HG02943 (cell line): Measurements from ENCODE around the gene LAPTM4A.
"Not testable (repeated sequence)": the region's sequence is repeated elsewhere in the genome, so short reads cannot be mapped to it uniquely, and the experiment has no call there.

Experiments used
- ATAC-seq: cut with Tn5 transposase; IDR thresholded peaks from one replicate; pipeline ENCODE4 v1.9.1; 2021; ENCODE audit warnings: mild to moderate bottlenecking, low read depth, moderate library complexity; ENCODE audit not compliant: unreplicated experiment

The LAPTM4A gene

DNA sequence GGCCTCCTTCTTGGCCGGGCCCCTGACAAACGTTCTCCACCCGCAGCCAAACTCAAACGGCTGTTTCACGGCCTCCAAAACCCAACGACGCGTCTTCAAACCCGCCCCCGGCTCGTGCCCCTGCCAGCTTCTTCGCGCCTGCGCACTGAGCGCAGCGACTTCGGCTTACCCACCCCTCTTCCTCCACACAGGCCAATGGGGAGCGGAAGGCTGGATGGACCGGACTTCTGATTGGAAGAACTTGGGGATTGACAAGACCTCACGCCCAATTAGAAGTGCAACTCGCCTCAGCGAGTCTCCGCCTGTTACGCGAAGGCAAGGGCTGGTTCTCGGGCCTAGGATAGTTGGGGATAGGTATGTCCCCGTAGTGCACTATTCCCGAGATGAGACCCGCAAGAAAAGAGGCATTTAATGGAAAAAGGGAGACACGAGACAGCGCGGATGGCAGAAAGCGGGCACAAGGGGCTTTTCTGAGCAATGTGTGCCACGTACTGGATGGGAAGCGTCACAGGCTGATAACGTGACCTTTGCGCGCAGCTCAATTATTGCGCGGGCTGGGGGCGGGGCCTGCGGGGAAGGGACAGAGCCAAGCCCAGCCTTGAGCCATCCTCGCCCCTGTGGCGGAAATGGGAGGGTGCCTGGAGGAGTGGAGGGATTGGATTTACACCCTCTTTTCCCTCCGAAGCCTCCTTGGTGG lies at the start of gene LAPTM4A:
TSS of gene LAPTM4A (minus strand) at position 97 of the 697 bp plus-strand sequence. CDS start 108 bp downstream, outside the sequence.
- peak; percentile 98 for ATAC-seq

DNA sequence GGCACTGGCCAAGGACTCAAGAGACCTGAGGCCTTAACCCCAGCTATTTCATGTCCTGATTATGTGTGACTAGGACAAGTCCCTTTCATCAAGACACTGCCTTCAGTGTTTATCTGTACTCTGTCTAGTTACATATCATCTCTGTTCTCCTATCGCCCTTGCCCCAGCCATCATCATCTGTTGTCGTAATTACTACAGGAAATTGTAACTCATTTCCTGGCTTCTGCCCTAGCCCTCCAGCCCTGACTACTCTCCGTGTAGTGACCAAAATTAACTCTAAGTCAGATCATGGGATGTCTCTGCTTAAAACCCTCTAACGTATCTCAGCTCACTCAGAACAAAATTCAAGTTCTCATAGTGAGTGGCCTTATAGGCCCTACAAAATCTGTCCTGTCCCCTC lies 49.3 kb upstream of the LAPTM4A start:
- no peak for ATAC-seq

DNA sequence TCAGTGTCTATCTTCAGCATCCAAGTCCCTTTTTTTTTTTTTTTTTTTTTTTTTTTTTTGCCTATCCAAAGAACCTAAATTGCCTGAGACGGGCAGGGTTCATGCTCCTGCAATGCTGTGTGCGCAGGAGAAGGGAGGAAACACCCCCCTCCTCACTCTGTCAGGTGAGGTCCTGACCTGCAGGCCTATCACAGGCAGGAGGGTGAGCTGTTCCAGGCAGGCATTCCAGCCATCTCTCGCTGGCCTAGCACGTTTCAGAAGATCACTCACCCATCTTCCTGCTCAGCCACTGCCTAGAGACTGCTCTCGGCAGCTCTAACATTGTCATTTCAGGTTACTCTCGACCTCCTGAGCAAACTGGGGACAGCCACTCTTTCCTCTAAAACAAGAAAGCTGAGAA lies 48.4 kb upstream of the LAPTM4A start:
- ATAC-seq, result no peak

DNA sequence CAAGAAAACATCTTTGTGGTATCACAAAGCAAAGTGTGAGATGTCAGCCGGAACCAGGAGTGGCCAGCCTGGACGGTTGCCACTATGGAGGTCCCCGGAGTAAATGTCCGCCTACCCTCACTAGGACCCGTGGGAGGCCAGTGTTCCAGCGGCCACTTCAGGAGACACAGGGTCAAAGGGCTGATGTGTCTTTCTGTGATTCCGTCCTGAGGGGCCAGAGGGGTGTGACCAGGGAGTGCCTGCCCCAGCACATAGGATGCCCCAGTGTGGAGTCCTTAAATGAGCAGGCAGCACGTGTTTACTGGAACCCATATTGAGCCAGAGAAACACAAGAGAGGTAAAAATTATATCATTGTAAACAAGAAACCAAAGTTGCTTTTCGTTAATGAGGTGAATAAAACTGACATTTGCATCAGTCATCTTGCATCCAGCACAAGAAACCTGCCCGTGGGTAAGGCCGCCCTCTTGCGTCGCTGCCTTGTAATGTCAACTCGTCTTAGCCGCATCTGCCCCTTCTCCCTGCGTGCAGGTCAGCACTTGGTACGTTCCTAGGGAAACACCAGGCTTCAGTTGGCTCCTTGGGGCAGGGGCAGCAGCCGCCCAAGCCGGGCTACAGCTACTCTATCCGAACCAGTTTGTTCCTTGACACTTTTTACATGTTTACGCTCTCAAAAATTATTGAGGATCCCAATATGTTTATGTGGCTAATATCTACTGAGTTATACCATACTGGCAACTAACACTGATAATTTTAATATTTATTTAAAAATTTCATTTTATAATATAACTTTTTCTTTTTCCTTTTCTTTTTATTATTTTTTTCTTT lies 46.7 kb upstream of the LAPTM4A start:
- ATAC-seq, result peak; percentile 91

DNA sequence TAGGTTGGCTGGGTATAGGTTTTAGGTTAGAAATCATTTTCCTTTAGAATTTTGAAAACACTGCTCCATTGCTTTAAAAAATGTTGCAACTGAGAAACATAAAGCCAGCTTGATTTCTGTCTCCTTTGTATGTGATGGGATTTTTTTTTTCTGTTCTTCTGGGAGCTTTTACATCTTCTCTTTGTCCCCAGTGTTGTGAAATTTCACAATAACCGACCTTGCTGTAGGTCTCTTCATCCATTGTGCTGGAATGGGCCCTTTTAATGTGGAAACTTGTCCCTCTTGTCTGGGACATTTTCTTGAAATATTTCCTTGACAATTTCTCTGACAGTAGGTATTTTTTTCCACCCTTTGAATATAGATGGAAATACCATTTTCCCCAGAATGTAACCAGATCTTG lies 44.0 kb upstream of the LAPTM4A start:
- ATAC-seq, result no peak

DNA sequence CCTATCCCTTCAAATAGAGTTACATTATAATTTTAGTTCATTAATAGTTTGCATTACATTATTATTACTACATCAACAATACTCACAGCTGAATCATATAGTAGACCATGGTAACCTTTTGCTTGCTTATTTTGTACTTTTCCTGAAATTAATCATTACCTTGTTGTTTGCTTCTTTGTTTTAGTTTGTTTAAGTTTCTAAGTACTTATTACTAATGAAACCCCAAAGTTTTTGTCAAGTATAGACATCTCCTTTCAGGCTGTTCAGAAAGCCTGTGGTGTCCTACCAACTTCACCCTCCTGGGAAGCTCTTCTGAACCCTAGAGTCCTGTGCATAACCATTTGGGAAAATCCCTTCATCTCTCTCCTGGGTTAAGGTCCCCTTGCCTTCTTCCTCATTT lies 43.5 kb upstream of the LAPTM4A start:
- ATAC-seq, result no peak

DNA sequence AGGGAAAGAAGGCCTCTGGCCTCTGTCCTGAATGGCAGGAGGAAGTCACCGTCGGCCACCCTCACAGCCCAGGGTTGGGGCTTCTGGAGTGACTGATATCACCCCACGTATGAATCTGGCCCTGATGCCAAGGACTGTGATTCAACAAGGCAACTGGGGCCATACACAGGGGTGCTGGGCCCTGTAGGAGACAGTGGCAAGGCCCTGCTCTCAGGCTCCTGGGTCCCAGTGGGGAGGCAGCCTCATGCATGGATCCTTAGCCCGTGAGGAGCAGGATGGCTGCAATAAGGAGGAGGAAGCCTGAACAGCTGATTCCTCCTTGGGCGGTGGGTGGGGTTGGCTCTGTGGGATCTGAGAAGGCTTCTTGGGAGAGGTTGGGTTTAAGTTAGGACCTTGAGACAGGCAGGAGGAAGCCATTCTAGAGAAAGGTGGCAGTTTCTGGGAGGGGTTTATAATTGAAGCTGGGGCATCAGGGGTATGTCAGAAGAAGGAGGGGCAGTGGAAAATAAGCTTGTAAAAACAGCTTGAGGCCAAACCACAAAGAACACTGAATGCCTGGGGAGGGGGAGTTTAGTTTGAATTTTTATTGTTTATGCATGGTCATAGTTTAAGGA lies 42.8 kb upstream of the LAPTM4A start:
- ATAC-seq, result no peak

DNA sequence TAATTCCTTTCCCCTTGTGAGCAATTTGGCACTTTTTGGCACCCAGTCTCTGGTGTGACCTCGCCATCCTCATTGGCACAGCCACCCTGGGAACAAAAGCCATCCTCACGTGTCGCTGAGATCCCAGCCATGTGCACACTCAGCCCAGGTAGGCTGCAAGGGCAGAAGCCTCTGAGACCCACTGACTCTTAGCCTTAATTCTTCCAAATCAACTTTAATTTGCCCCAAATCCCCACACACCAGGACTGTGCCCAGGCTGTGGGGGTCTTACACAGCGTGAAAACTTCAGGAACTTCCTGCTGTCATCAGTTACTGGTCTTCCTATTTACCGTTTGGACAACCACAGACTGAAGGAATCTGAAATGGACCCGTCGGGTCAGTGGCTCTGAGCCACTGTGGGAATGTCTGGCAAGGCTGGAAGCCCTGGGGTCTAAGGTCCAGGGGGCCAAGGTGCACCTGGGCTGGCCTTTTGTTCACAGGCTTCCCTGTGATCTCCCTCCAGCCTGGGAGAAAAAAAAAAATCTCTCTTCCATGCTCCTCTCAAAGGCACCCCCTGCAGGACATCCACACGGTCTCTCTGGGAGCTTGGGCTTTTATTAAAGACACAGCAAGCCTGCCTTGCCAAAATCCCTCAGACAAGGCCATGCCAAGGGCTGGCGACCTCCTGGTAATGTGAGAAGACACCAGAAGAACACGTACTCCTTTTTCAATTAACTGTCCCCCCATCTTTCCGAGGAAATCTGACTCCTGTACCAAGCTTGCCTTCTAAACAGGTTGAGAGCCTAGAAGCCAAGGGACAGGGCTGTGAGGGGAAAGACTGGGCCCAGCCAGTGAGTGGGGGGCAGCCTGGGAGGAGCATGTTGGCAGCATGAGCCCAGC lies 42.1 kb upstream of the LAPTM4A start:
- no peak for ATAC-seq

DNA sequence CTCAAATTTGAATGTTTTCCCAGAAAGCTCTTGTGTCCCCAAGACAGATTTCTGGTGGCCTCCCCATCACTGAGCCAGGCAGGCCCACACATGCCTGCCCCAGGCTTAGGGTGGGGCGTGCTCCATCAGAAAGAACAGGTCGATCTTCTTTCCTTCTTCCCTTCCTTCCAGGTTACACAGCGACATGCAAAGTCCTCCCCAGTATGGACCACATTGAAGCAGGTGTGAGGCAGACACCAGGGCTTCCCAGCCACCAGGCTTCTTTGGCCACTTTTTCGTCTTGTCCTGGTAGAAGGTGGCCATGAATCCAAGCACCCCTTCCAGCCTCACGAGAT lies 41.4 kb upstream of the LAPTM4A start:
- ATAC-seq, result no peak

DNA sequence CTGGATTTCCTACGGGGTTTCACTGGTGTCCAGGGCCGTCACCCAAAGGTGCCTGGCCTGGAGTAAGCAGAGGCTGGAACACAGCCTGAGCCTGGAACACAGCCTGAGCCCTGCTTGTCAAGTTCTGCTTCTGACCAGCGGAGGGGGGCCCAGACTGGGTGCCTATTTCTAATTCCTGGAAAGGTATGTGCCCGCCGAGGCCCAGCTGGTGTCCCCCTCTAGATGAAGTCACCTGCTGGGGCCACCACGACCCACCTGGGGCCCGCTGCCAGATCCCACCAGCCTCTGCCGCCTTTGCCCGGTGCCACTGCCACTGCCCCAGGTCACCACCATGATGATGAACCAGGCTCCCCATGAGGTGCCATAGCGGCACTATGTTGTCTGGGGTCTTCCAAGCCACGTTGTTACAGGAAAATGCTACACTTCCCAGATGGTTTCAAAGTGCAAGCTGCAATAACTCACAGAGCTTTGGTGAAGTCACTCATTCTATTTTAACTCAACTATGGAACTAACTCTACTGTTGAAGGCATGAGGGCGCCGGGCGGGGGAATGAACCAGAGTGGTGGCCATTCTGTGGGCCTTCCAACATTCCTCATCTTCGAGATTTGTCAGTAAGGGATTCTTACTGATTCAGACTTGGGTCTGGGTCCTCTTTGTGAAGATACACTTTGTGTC lies 40.9 kb upstream of the LAPTM4A start:
- ATAC-seq, result no peak

DNA sequence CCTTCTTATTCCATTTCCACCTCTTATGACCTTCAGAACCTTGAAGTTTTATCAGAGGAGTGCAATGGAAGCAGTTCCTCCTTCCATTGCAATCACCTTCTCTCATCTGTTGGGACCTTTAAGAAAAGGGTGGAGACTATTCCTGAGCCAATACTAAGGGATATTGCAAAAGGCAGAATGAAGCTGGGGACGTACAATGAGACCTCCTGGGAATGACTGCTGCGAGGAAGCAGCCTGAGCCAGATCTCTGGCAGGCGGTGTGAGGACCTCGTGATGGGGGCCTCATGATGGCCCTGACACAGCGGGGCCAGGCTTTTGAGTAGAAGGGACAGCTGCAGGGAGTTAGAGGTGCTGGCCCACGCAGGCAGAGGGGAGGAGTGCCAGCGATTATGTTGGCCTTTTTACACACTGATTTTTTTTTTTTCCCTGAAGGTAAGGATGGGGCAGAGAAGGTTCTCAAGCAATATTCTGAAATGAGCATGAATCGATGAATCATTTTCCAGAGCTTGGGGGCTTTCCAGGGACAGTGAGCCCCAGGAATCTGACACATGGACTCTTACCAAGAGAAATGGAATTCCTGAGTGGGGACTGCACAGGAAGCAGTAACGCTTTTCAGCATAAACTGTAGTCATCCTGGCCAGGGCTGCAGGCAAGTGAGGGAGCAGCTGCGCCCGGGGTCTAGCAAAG lies 40.0 kb upstream of the LAPTM4A start:
- ATAC-seq, result no peak

DNA sequence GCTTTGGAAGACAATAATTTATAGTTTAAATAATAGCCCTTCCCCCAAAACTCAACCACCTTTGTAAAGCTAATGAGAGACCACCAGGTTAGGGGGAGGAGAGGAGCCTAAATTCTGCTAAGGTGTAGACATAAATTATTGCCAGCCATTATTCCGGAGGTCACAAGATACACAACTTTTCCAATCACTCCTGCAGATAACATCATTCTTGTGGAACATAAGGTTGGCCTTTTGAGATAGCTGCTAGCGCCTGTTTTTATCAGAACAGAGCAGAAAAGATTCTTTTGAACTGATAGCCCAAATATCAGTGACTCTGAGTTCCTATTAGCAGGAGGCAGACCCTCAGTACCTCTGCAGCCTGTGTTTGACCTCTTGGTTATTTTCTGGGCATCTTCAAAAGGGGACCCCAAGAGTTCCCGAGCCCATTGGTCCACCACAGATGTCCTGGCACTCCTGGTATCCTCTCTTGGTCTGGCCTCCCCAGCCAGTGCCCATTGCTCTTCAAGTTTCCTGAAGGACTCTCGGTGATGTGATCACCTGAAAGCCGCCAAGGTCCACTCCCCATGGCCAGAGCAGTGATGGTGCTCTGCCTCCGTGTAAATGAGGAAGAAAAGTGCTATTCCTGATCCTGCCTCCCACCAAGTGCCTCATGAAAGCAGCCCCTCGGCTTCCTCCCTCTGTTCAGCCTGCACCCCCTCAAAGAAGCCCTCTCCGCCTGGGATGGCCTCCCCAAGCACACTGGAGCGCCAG lies 38.5 kb upstream of the LAPTM4A start:
- ATAC-seq, result no peak

DNA sequence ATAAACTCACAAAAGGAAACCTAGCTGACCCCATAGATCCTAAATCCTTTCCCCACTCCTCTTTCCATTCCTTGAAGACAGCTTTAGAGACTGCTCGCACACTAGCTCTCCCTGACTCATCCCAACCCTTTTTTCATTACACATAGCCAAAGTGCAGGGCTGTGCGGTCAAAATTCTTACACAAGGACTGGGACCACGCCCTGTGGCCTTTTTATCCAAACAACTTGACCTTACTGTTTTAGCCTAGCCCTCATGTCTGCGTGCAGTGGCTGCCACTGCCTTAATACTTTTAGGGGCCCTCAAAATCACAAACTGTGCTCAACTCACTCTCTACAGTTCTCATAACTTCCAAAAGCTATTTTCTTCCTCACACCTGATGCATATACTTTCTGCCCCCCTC lies 34.5 kb upstream of the LAPTM4A start:
- not testable (repeated sequence) for ATAC-seq

DNA sequence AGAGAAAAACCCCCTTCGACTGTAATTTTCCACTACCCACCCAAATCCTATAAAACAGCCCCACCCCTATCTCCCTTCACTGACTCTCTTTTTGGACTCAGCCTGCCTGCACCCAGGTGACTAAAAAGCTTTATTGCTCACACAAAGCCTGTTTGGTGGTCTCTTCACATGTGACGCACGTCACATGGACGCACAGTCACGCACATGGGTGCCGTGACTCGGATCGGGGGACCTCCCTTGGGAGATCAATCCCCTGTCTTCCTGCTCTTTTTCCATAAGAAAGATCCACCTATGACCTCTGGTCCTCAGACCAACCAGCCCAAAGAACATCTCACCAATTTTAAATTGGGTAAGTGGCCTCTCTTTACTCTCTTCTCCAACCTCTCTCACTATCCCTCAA lies 31.4 kb upstream of the LAPTM4A start:
- ATAC-seq, result not testable (repeated sequence)

DNA sequence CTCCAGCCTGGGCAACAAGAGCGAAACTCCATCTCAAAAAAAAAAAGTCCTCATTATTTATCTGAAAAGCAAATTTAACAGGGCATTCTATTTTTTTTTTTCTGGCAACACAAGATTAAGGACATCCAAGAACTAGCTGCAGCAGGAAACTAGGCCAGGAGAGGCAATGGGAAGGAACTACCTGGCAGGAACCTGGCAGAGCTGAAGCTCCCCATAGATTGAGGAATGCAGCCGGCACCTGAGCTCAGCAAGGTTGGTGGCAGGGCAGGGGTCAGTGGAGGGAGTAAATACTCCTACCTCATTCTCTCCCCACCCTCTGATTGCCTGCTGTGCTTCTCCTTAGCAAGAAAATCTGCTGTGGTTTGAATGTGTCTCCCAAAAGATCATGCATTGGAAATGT lies 30.4 kb upstream of the LAPTM4A start:
- ATAC-seq, result no peak

DNA sequence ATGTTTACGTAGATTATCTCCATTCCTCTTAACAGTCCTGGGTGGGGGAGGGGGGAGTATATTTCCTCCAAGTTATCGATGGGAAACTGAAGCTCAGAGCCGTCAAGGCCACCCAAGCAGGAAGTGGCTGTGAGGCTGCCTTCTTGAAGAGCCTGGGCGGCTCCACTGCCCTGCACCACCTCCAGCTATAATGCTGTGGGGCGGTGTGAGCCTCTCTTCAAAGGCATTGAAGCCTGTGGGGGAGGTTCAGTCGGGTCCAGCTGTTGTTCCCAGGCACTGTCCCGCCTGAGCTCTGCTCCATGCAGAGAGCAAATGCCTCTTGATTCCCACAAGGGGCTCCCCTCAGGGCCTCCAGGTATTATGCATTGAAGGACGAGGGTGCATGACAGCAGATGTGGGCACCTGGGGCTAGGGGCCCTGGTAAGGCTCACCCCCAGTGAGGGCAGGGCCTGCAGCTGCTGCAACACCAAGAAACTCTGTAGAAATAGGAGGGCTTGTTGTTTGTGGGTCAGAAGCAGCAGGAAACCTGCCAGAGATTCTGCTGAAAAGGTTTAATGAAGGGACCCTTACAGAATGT lies 29.5 kb upstream of the LAPTM4A start:
- no peak for ATAC-seq

DNA sequence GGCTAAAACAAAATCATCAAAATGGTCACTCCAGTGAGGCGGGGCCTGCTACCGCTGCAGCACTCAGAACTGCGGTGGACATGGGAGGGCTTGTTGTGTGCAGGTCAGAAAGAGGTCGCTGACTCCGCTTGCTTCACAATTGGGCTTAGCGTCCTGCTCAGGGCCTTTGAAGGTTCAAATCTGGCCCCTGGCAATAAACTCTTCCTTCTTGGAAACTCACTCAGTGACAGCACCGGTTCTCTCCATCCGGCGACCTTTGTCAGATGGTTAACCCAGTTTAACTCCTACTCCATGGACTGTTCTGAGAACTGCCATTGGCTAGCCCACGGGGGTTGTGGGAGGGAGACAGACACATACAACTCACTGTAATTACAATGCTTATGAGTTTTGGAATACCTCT lies 29.0 kb upstream of the LAPTM4A start:
- no peak for ATAC-seq

DNA sequence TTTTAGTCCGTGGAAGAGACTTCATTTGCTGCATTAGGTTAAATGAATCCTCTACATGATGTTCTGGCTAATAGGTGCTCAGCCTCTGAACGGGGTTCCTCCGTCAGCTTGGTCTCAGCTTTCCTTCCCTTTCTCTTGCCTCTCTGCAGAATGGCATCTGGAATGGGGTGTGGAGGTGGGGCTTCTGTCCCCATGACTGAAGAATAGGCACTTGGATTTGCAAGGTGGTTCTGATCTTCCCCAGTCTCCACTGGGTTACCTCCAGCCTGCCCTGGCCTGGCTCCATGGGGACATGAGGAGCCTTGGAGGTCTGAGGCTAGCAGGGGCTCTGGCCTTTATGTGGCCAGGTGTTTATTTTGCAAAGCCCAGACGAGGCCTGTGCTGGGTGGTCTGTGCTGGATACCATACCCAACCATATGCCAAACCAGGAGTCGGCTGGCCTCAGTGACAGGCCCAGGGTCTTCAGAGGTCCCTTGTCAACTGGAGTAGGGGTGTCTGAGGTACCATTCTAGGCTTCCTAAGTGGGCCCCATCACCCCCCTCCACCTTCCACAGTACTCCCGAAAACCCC lies 28.2 kb upstream of the LAPTM4A start:
- ATAC-seq, result no peak
